ENCODE data around the gene BCKDK. TPM values are rescaled to one million over a fixed set of nuclear protein-coding genes. Genes with fewer than 3 reads are reported as not detected.

Gene BCKDK
- total RNA-seq, 1 donor from 2014 or later = 43.5 TPM

GRCh38 chr16:31082368-31083045, 25.7 kb upstream of the BCKDK start:
- H3K4me3 Mint-ChIP-seq = peak overlapping the region; percentile 40

GRCh38 chr16:31083081-31083480, 25.1 kb upstream of the BCKDK start:
- TF ChIP-seq CTCF (conservative IDR thresholded peaks at IDR 0.05) = no peak
- Mint-ChIP-seq H3K4me1 (peaks cover 4% of the 10 kb centered on the region), H3K36me3 (ENCODE audit: low read depth) (peaks cover 6% of the 10 kb centered on the region), H3K27me3 (ENCODE audit: low read depth) (peaks cover 2% of the 10 kb centered on the region), H3K27ac (ENCODE audit: unreplicated experiment) (no peak overlapping the region), H3K4me3 (peak overlapping the region; percentile 67), H3K9me3 (no peaks in the 10 kb centered on the region)
- no peak for DNase-seq (ENCODE audit: low read depth, low spot score)

More at GRCh38 chr16:31082368-31083045, 25.7 kb upstream of the BCKDK start:
- H3K27ac Mint-ChIP-seq (ENCODE audit: unreplicated experiment) = peak overlapping the region; percentile 72
- no peaks in the 10 kb centered on the region for H3K9me3 Mint-ChIP-seq
- no peak for TF ChIP-seq CTCF (conservative IDR thresholded peaks at IDR 0.05)
- DNase-seq (ENCODE audit: low read depth, low spot score) = no peak
- H3K27me3 Mint-ChIP-seq (ENCODE audit: low read depth) = peaks cover 2% of the 10 kb centered on the region
- peaks cover 4% of the 10 kb centered on the region for H3K4me1 Mint-ChIP-seq
- peaks cover 11% of the 10 kb centered on the region for H3K36me3 Mint-ChIP-seq (ENCODE audit: low read depth)

- no peak overlapping the region for H3K27ac Mint-ChIP-seq (ENCODE audit: unreplicated experiment)
- H3K27me3 Mint-ChIP-seq (ENCODE audit: low read depth) = peaks cover 2% of the 10 kb centered on the region
- DNase-seq (ENCODE audit: low read depth, low spot score) = no peak
- peaks cover 4% of the 10 kb centered on the region for H3K4me1 Mint-ChIP-seq
- peak overlapping the region; percentile 67 for H3K4me3 Mint-ChIP-seq
- TF ChIP-seq CTCF (conservative IDR thresholded peaks at IDR 0.05) = no peak
- H3K9me3 Mint-ChIP-seq = no peaks in the 10 kb centered on the region
- peaks cover 6% of the 10 kb centered on the region for H3K36me3 Mint-ChIP-seq (ENCODE audit: low read depth)
Observed at GRCh38 chr16:31083556-31083955, 24.6 kb upstream of the BCKDK start.

- Mint-ChIP-seq H3K9me3 (no peaks in the 10 kb centered on the region), H3K36me3 (ENCODE audit: low read depth) (peaks cover 6% of the 10 kb centered on the region), H3K27me3 (ENCODE audit: low read depth) (peaks cover 2% of the 10 kb centered on the region), H3K27ac (ENCODE audit: unreplicated experiment) (no peak overlapping the region), H3K4me1 (peaks cover 4% of the 10 kb centered on the region), H3K4me3 (peak overlapping the region; percentile 19)
- no peak for TF ChIP-seq CTCF (conservative IDR thresholded peaks at IDR 0.05)
- no peak for DNase-seq (ENCODE audit: low read depth, low spot score)
Observed at GRCh38 chr16:31083981-31084380, 24.2 kb upstream of the BCKDK start.

GRCh38 chr16:31084584-31085302, 23.4 kb upstream of the BCKDK start:
- Mint-ChIP-seq H3K9me3 (no peaks in the 10 kb centered on the region), H3K4me3 (peak overlapping the region; percentile 19), H3K4me1 (peaks cover 4% of the 10 kb centered on the region), H3K27ac (ENCODE audit: unreplicated experiment) (peak overlapping the region; percentile 90), H3K27me3 (ENCODE audit: low read depth) (peaks cover 2% of the 10 kb centered on the region), H3K36me3 (ENCODE audit: low read depth) (peaks cover 3% of the 10 kb centered on the region)
- DNase-seq (ENCODE audit: low read depth, low spot score) = no peak
- TF ChIP-seq CTCF (conservative IDR thresholded peaks at IDR 0.05) = no peak

All from neural crest cell (in vitro differentiated cells).